ENCODE measurements around the gene SHISA6. TPM values are rescaled to one million over a fixed set of nuclear protein-coding genes. Genes with fewer than 3 reads are reported as not detected.

SHISA6 gene
- total and polyA plus RNA-seq, 2 donors (not counting 1 experiment from before 2014, with no cell fraction given): not detected

DNA sequence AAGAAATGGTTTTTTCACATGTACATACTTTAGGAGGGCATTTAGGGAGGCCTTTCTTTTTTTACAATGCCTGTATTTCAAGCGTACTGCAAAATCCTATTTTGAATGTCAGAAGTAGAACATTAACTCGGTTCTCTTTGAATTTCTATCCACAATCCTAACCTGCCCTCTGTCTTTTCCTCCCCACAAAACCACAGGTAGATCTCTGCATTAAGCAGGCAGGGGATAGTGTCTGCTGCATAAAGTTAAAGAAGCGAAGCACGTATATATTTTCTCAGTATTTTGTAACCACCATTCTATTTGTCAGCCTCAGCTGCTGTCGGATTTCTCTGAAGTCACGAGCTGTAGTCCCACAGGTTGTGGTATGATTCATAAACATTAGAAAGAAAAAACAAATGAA, 137.5 kb downstream of the SHISA6 start:
- intact Hi-C loops (cut with micrococcal nuclease): no loop called here
- H4K20me1 ChIP-seq (ENCODE audit: control insufficient read depth, insufficient read depth, low read length, poor library complexity, severe bottlenecking): no peaks in the 10 kb centered on the region
- no peak overlapping the region for H3K27ac ChIP-seq (ENCODE audit: low read length in 2 of 2)
- H3K9me3 ChIP-seq (ENCODE audit: control extremely low read depth in 1 of 3, control insufficient read depth in 2 of 3, insufficient read depth in 1 of 3, low read length in 2 of 3): peaks cover 0 to 6% (median 0%) of the 10 kb centered on the region in 3 donors
- no CpG with 5 or more reads among the region's 6 CpGs for WGBS (ENCODE audit: insufficient coverage)
- H2AFZ ChIP-seq (ENCODE audit: insufficient read depth, low read depth, low read length, poor library complexity, severe bottlenecking): no peak overlapping the region
- no peak overlapping the region for H3K4me2 ChIP-seq (replicated peaks; ENCODE audit: low read depth, low read length, poor library complexity, severe bottlenecking)
- Mint-ChIP-seq H3K27ac (no peak overlapping the region), H3K4me3 (no peak overlapping the region), H3K27me3 (no peaks in the 10 kb centered on the region), H3K4me1 (no peaks in the 10 kb centered on the region), H3K9me3 (ENCODE audit: insufficient read depth) (no peaks in the 10 kb centered on the region)
- ChIA-PET POLR2A (no interaction called here), CTCF (no interaction called here)
- H3K4me3 ChIP-seq (ENCODE audit: control extremely low read depth in 1 of 5, extremely low read depth in 1 of 5, insufficient read depth in 1 of 5, low read depth in 2 of 5, low read length in 4 of 5): no peak overlapping the region
- DNase-seq (no peak), ATAC-seq (ENCODE audit: low read depth) (no peak)
- no peaks in the 10 kb centered on the region for H3K79me2 ChIP-seq (ENCODE audit: control insufficient read depth, insufficient read depth, low read length)
- H3K4me1 ChIP-seq (ENCODE audit: control insufficient read depth in 2 of 2, insufficient read depth in 2 of 2, low read length in 2 of 2): no peaks in the 10 kb centered on the region
- H3K9ac ChIP-seq (ENCODE audit: low read length): no peak overlapping the region
- TF ChIP-seq, protein P1, sequence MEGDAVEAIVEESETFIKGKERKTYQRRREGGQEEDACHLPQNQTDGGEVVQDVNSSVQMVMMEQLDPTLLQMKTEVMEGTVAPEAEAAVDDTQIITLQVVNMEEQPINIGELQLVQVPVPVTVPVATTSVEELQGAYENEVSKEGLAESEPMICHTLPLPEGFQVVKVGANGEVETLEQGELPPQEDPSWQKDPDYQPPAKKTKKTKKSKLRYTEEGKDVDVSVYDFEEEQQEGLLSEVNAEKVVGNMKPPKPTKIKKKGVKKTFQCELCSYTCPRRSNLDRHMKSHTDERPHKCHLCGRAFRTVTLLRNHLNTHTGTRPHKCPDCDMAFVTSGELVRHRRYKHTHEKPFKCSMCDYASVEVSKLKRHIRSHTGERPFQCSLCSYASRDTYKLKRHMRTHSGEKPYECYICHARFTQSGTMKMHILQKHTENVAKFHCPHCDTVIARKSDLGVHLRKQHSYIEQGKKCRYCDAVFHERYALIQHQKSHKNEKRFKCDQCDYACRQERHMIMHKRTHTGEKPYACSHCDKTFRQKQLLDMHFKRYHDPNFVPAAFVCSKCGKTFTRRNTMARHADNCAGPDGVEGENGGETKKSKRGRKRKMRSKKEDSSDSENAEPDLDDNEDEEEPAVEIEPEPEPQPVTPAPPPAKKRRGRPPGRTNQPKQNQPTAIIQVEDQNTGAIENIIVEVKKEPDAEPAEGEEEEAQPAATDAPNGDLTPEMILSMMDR (IDR thresholded peaks at IDR 0.05): no peak
- no peak for TF ChIP-seq EZH2 (IDR thresholded peaks at IDR 0.05; ENCODE audit: borderline replicate concordance, insufficient read depth, low read depth, low read length, poor library complexity, severe bottlenecking)
- H3K27me3 ChIP-seq (replicated peaks in 1 of 4; ENCODE audit: control extremely low read depth in 1 of 4, control insufficient read depth in 3 of 4, insufficient read depth in 4 of 4, low read length in 3 of 4): no peaks in the 10 kb centered on the region
- H3K36me3 ChIP-seq (replicated peaks in 1 of 2; ENCODE audit: control extremely low read depth in 1 of 2, control insufficient read depth in 1 of 2, extremely low read depth in 1 of 2, insufficient read depth in 2 of 2, low read length in 1 of 2): no peaks in the 10 kb centered on the region

DNA sequence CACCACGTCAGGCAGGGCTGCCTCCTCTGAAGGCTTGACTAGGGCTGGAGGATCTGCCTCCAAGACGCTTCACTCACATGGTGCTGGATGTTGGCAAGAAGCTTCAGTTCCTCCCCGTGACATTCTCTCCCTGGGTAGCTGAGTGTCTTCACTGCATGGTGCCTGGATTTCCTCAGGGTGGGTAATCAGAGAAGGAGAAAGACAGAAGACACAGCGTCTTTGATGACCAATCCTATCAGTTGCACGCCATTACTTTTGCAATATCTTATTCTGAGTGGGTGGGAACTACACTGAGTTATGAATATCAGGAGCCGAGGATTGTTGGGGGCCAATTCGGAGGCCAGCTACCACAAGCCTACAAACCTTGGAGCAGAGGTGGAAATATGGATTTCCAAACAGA, 139.7 kb downstream of the SHISA6 start:
- Histone ChIP-seq H3K27me3 (replicated peaks in 1 of 4; ENCODE audit: control extremely low read depth in 1 of 4, control insufficient read depth in 3 of 4, insufficient read depth in 4 of 4, low read length in 3 of 4) (no peaks in the 10 kb centered on the region), H3K9me3 (ENCODE audit: control extremely low read depth in 1 of 3, control insufficient read depth in 2 of 3, insufficient read depth in 1 of 3, low read length in 2 of 3) (peaks cover 0 to 6% (median 0%) of the 10 kb centered on the region in 3 donors), H4K20me1 (ENCODE audit: control insufficient read depth, insufficient read depth, low read length, poor library complexity, severe bottlenecking) (no peaks in the 10 kb centered on the region), H3K27ac (ENCODE audit: low read length in 2 of 2) (no peak overlapping the region), H3K4me2 (replicated peaks; ENCODE audit: low read depth, low read length, poor library complexity, severe bottlenecking) (no peak overlapping the region), H3K79me2 (ENCODE audit: control insufficient read depth, insufficient read depth, low read length) (no peaks in the 10 kb centered on the region), H3K4me1 (ENCODE audit: control insufficient read depth in 2 of 2, insufficient read depth in 2 of 2, low read length in 2 of 2) (no peaks in the 10 kb centered on the region), H3K9ac (ENCODE audit: low read length) (no peak overlapping the region), H3K36me3 (replicated peaks in 1 of 2; ENCODE audit: control extremely low read depth in 1 of 2, control insufficient read depth in 1 of 2, extremely low read depth in 1 of 2, insufficient read depth in 2 of 2, low read length in 1 of 2) (no peaks in the 10 kb centered on the region), H2AFZ (ENCODE audit: insufficient read depth, low read depth, low read length, poor library complexity, severe bottlenecking) (no peak overlapping the region), H3K4me3 (ENCODE audit: control extremely low read depth in 1 of 5, extremely low read depth in 1 of 5, insufficient read depth in 1 of 5, low read depth in 2 of 5, low read length in 4 of 5) (no peak overlapping the region)
- intact Hi-C loops (cut with micrococcal nuclease): no loop called here
- no peak for TF ChIP-seq EZH2 (IDR thresholded peaks at IDR 0.05; ENCODE audit: borderline replicate concordance, insufficient read depth, low read depth, low read length, poor library complexity, severe bottlenecking)
- TF ChIP-seq, protein P1 (IDR thresholded peaks at IDR 0.05): no peak
- Mint-ChIP-seq H3K4me1 (no peaks in the 10 kb centered on the region), H3K4me3 (no peak overlapping the region), H3K27me3 (no peaks in the 10 kb centered on the region), H3K9me3 (ENCODE audit: insufficient read depth) (no peaks in the 10 kb centered on the region), H3K27ac (no peak overlapping the region)
- ChIA-PET CTCF (no interaction called here), POLR2A (no interaction called here)
- ATAC-seq (ENCODE audit: low read depth) (no peak), DNase-seq (no peak)
- WGBS (ENCODE audit: insufficient coverage): 79% methylated on average over 4 of the region's 7 CpGs

Data from B cell (primary cell).